ENCODE measurements around the gene CEACAM16.

GRCh38 chr19:44714597-44715169 is 15.7 kb downstream of the CEACAM16 start:
- TF ChIP-seq CTCF (IDR thresholded peaks at IDR 0.05 in 4 of 5, conservative IDR thresholded peaks at IDR 0.05 in 1 of 5) = no peak
- TF ChIP-seq POLR2A (IDR thresholded peaks at IDR 0.05) = no peak
